Caco-2 (cell line): ENCODE data around the gene LRP1B. TPM values are rescaled to one million over a fixed set of nuclear protein-coding genes. Genes with fewer than 3 reads are reported as not detected.
"Not testable (repeated sequence)": the region's sequence is repeated elsewhere in the genome, so short reads cannot be mapped to it uniquely, and the experiment has no call there.

ENCODE experiments used
- BruUV-seq: library from RNA; stranded (reverse); fragments of 400-500 nt; replicated peaks from 2 replicates; lab custom pipeline; 2021; lab: Mats Ljungman, UMichigan
- CTCF ChIA-PET: fragments of 300-600 bp; sonication (Branson Sonifier 250); formaldehyde crosslinking; loops from one replicate; lab custom pipeline; 2022; ENCODE audit warnings: antibody characterized with exemption; lab: Charles Lee
- POLR2A ChIA-PET: fragments of 300-600 bp; sonication (Branson Sonifier 250); formaldehyde crosslinking; loops from one replicate; lab custom pipeline; 2022; ENCODE audit warnings: antibody characterized with exemption; lab: Charles Lee
- DNase-seq, 2 experiments: peaks; one replicate each; pipeline versions ENCODE4 v3.0.0 to v3.0.0-alpha.2; 2020 to 2022
- H3K27me3 ChIP-seq: replicated peaks from 2 replicates; pipeline ENCODE4 v1.6.0; 2011; ENCODE audit warnings: low read length; ENCODE audit not compliant: control insufficient read depth, insufficient read depth
- H3K36me3 ChIP-seq: 2 replicates; pipeline ENCODE4 v1.5.1; 2011; ENCODE audit warnings: low read length; ENCODE audit not compliant: control insufficient read depth, insufficient read depth
- H3K4me1 ChIP-seq: fragments of 250-450 bp; sonication (Bioruptor Pico); 2 replicates; pipeline ENCODE4 v1.5.1; 2020; ENCODE audit warnings: mild to moderate bottlenecking
- H3K4me3 ChIP-seq: 2 replicates; pipeline ENCODE4 v1.5.1; 2011; ENCODE audit warnings: low read depth, mild to moderate bottlenecking, control low read depth, low read length
- H3K9me3 ChIP-seq: fragments of 250-450 bp; sonication (Bioruptor Pico); 2 replicates; pipeline ENCODE4 v1.5.1; 2020; ENCODE audit warnings: mild to moderate bottlenecking, moderate library complexity
- H3K27ac Mint-ChIP-seq: one replicate; pipeline ENCODE4 v1.8.0; 2022; ENCODE audit warnings: mixed read lengths; ENCODE audit not compliant: unreplicated experiment
- H3K27me3 Mint-ChIP-seq: one replicate; pipeline ENCODE4 v1.8.0; 2022; ENCODE audit warnings: mixed read lengths; ENCODE audit not compliant: insufficient read depth, unreplicated experiment
- H3K36me3 Mint-ChIP-seq: one replicate; pipeline ENCODE4 v1.8.0; 2022; ENCODE audit warnings: mild to moderate bottlenecking, mixed read lengths; ENCODE audit not compliant: insufficient read depth, unreplicated experiment
- H3K4me1 Mint-ChIP-seq: one replicate; pipeline ENCODE4 v1.8.0; 2022; ENCODE audit warnings: low read depth, mixed read lengths; ENCODE audit not compliant: unreplicated experiment
- H3K4me3 Mint-ChIP-seq: one replicate; pipeline ENCODE4 v1.8.0; 2022; ENCODE audit warnings: mild to moderate bottlenecking, moderate library complexity, mixed read lengths; ENCODE audit not compliant: unreplicated experiment
- H3K9me3 Mint-ChIP-seq: one replicate; pipeline ENCODE4 v1.8.0; 2022; ENCODE audit warnings: mixed read lengths; ENCODE audit not compliant: unreplicated experiment
- CTCF ChIP-seq, 2 experiments: fragments of 200-600 bp in 1 of 2; IDR thresholded peaks; 1 replicate in 1 of 2; 2 replicates in 1 of 2; pipeline versions ENCODE4 v1.5.1 to v1.8.0; 2011 to 2022; ENCODE audit warnings: antibody characterized with exemption in 1 of 2, control low read depth in 1 of 2, inconsistent platforms in 1 of 2, low read depth in 1 of 2, low read length in 1 of 2, mild to moderate bottlenecking in 1 of 2, moderate library complexity in 1 of 2; ENCODE audit not compliant: insufficient read depth in 1 of 2, severe bottlenecking in 1 of 2, unreplicated experiment in 1 of 2
- intact Hi-C: fragments of 100-400 bp; cut with micrococcal nuclease; formaldehyde crosslinking; loops from one replicate; pipeline ENCODE4 v1.10.0; 2022; ENCODE audit not compliant: unreplicated experiment
- total RNA-seq: library from RNA; stranded (reverse); gene quantifications from 2 replicates; pipeline ENCODE4 v1.2.3, GENCODE V29; 2022

Gene LRP1B
- total RNA-seq, 1 experiment from 2014 or later: not detected

DNA sequence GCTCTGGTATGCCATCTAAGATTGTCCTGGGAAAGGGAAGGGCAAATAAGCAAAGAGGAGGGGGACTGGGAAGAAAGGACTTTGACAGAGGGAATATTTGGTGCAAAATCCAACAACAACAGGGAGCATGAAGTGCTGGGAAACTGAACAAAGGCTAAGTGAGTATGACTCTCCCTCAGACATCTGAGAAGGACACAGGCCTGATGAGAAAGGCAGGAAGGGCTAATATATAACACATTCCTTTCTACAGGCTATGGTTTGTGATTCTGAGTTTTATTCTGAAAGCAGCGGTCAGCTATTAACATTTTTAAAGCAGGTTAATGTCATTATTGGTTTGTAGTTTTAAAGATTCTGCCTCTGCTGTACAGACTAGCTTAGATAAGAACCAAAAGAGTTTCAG is 1579.5 kb downstream of the LRP1B start:
- H3K9me3 Mint-ChIP-seq: no peaks in the 10 kb centered on the region
- ChIA-PET CTCF (no interaction called here), POLR2A (no interaction called here)

GRCh38 chr2:140550821-140551220 is 1580.0 kb downstream of the LRP1B start:
- no TSS peak for BruUV-seq
- CTCF ChIA-PET: no interaction called here

More for the DNA sequence above, 1579.5 kb downstream of the LRP1B start:
- Mint-ChIP-seq H3K27ac (no peak overlapping the region), H3K4me1 (no peaks in the 10 kb centered on the region), H3K36me3 (no peaks in the 10 kb centered on the region), H3K4me3 (no peak overlapping the region), H3K27me3 (peaks cover 4% of the 10 kb centered on the region)
- Histone ChIP-seq H3K4me1 (no peaks in the 10 kb centered on the region), H3K4me3 (no peak overlapping the region), H3K36me3 (no peaks in the 10 kb centered on the region), H3K9me3 (no peaks in the 10 kb centered on the region), H3K27me3 (no peaks in the 10 kb centered on the region)
- intact Hi-C loops: no loop called here
- BruUV-seq: no TSS peak
- DNase-seq: no peak
- TF ChIP-seq CTCF (IDR thresholded peaks at IDR 0.05; ENCODE audit: insufficient read depth in 1 of 2, low read depth in 1 of 2, low read length in 1 of 2, severe bottlenecking in 1 of 2, unreplicated experiment in 1 of 2): no peak

GRCh38 chr2:140544769-140545168 is 1586.0 kb downstream of the LRP1B start:
- H3K9me3 Mint-ChIP-seq, intact Hi-C loops, H3K9me3 ChIP-seq, H3K27me3 ChIP-seq, CTCF ChIA-PET, H3K36me3 ChIP-seq, DNase-seq, H3K4me3 Mint-ChIP-seq, H3K36me3 Mint-ChIP-seq, H3K27me3 Mint-ChIP-seq, H3K4me3 ChIP-seq, BruUV-seq, H3K4me1 ChIP-seq, H3K4me1 Mint-ChIP-seq, H3K27ac Mint-ChIP-seq: not testable (repeated sequence)
- POLR2A ChIA-PET: interaction anchor here (0.7 kb wide), 1 partner anchor 10 kb away, joined by 5 read pairs; no protein-coding TSS in a partner anchor

More at GRCh38 chr2:140550821-140551220, 1580.0 kb downstream of the LRP1B start:
- no peaks in the 10 kb centered on the region for H3K4me1 ChIP-seq
- Mint-ChIP-seq H3K9me3 (no peaks in the 10 kb centered on the region), H3K27me3 (peaks cover 4% of the 10 kb centered on the region), H3K27ac (no peak overlapping the region), H3K36me3 (no peaks in the 10 kb centered on the region), H3K4me1 (no peaks in the 10 kb centered on the region), H3K4me3 (no peak overlapping the region)
- no peak overlapping the region for H3K4me3 ChIP-seq
- POLR2A ChIA-PET: no interaction called here
- TF ChIP-seq CTCF (IDR thresholded peaks at IDR 0.05; ENCODE audit: insufficient read depth in 1 of 2, low read depth in 1 of 2, low read length in 1 of 2, severe bottlenecking in 1 of 2, unreplicated experiment in 1 of 2): no peak
- H3K36me3 ChIP-seq: no peaks in the 10 kb centered on the region
- DNase-seq: no peak
- intact Hi-C loops: no loop called here
- H3K9me3 ChIP-seq: no peaks in the 10 kb centered on the region
- no peaks in the 10 kb centered on the region for H3K27me3 ChIP-seq

GRCh38 chr2:140542627-140543026 is 1588.2 kb downstream of the LRP1B start:
- Histone ChIP-seq H3K4me1 (no peaks in the 10 kb centered on the region), H3K9me3 (no peaks in the 10 kb centered on the region), H3K27me3 (no peaks in the 10 kb centered on the region), H3K4me3 (no peak overlapping the region), H3K36me3 (no peaks in the 10 kb centered on the region)
- intact Hi-C loops: no loop called here
- no TSS peak for BruUV-seq
- Mint-ChIP-seq H3K27me3 (peaks cover 3% of the 10 kb centered on the region), H3K27ac (no peak overlapping the region), H3K9me3 (no peaks in the 10 kb centered on the region), H3K36me3 (no peaks in the 10 kb centered on the region), H3K4me1 (no peaks in the 10 kb centered on the region), H3K4me3 (no peak overlapping the region)
- ChIA-PET POLR2A (no interaction called here), CTCF (no interaction called here)
- DNase-seq: no peak
- no peak for TF ChIP-seq CTCF (IDR thresholded peaks at IDR 0.05; ENCODE audit: insufficient read depth in 1 of 2, low read depth in 1 of 2, low read length in 1 of 2, severe bottlenecking in 1 of 2, unreplicated experiment in 1 of 2)
